Activated T-cell treated with anti-CD3 and anti-CD28 coated beads, Interleukin-2, amount 50 U/mL, for 48 hours (primary cell): ENCODE results near the gene NFS1.

Experiments
- DNase-seq, 2 experiments: peaks; one replicate each; pipeline ENCODE4 v3.0.0-alpha.2; 2020

Gene NFS1

GRCh38 chr20:35635652-35636051 lies 63.5 kb downstream of the NFS1 start:
- DNase-seq, result no peak

- no peak for DNase-seq
These were observed 66.5 kb downstream of the NFS1 start for GRCh38 chr20:35632539-35633115.

- no peak for DNase-seq
These were observed 68.5 kb downstream of the NFS1 start for GRCh38 chr20:35630636-35631035.

- no peak for DNase-seq
These were observed 69.6 kb downstream of the NFS1 start for GRCh38 chr20:35629427-35630145.

GRCh38 chr20:35627121-35627520 lies 72.0 kb downstream of the NFS1 start:
- no peak for DNase-seq

- no peak for DNase-seq
These were observed 72.7 kb downstream of the NFS1 start for GRCh38 chr20:35626386-35627001.

- DNase-seq, result no peak
These were observed 73.4 kb downstream of the NFS1 start for GRCh38 chr20:35625584-35626385.

GRCh38 chr20:35621560-35621946 lies 77.6 kb downstream of the NFS1 start:
- no peak for DNase-seq

- DNase-seq, result no peak
These were observed 78.2 kb downstream of the NFS1 start for GRCh38 chr20:35620818-35621559.

- peak; percentile 90 to 92 for DNase-seq
These were observed 79.7 kb downstream of the NFS1 start for GRCh38 chr20:35619196-35620095.

- DNase-seq, result peak in 1 of 2 experiments; percentile 35
These were observed 80.7 kb downstream of the NFS1 start for GRCh38 chr20:35618263-35619131.
